HepG2 (cell line): ENCODE measurements around the gene INTS7.

ENCODE experiments used
- JUND ChIP-seq: sonication (generic); formaldehyde crosslinking; IDR thresholded peaks from 2 replicates; pipeline ENCODE4 v1.8.0; 2022; ENCODE audit warnings: mild to moderate bottlenecking, missing genetic modification reagents
- MEIS1 ChIP-seq: sonication (generic); formaldehyde crosslinking; IDR thresholded peaks from 2 replicates; pipeline ENCODE4 v1.9.0; 2021; ENCODE audit warnings: mild to moderate bottlenecking, missing genetic modification reagents, moderate library complexity, borderline replicate concordance
- TF ChIP-seq, protein P1 (sequence below): sonication (generic); formaldehyde crosslinking; IDR thresholded peaks from 2 replicates; pipeline ENCODE4 v1.4.0; 2020; ENCODE audit warnings: missing genetic modification reagents

DNA sequence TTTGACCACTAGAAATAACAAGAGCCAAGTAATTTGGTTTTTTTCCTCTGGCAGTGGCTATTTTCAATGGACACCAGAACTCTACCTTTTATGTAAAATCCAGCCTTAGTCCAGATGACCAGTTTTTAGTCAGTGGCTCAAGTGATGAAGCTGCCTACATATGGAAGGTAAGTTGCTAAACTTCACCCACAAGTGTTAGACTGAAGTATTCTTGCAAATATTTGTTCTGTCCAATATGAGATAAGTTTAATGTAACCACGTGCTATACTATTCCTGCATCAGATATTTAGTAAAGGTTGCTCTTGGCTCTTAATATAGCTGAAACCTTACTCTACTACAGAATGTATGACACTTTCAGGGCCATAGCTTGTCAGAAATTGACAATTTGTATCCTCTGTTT, 36.7 kb upstream of the INTS7 start:
- no peak for TF ChIP-seq MEIS1 (CRISPR knock-in tag)
- TF ChIP-seq JUND (CRISPR knock-in tag) = no peak
- TF ChIP-seq, protein P1, sequence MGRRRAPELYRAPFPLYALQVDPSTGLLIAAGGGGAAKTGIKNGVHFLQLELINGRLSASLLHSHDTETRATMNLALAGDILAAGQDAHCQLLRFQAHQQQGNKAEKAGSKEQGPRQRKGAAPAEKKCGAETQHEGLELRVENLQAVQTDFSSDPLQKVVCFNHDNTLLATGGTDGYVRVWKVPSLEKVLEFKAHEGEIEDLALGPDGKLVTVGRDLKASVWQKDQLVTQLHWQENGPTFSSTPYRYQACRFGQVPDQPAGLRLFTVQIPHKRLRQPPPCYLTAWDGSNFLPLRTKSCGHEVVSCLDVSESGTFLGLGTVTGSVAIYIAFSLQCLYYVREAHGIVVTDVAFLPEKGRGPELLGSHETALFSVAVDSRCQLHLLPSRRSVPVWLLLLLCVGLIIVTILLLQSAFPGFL (CRISPR knock-in tag) = no peak
